HG03060 (cell line): Measurements from ENCODE around the gene TSSK2.
A peak's percentile ranks its signal among the peaks of the same experiment; 100 is the strongest.

Experiments used
- ATAC-seq: cut with Tn5 transposase; IDR thresholded peaks from one replicate; pipeline ENCODE4 v1.9.1; 2021; ENCODE audit warnings: low read depth, moderate number of reproducible peaks; ENCODE audit not compliant: unreplicated experiment

TSSK2 gene

DNA sequence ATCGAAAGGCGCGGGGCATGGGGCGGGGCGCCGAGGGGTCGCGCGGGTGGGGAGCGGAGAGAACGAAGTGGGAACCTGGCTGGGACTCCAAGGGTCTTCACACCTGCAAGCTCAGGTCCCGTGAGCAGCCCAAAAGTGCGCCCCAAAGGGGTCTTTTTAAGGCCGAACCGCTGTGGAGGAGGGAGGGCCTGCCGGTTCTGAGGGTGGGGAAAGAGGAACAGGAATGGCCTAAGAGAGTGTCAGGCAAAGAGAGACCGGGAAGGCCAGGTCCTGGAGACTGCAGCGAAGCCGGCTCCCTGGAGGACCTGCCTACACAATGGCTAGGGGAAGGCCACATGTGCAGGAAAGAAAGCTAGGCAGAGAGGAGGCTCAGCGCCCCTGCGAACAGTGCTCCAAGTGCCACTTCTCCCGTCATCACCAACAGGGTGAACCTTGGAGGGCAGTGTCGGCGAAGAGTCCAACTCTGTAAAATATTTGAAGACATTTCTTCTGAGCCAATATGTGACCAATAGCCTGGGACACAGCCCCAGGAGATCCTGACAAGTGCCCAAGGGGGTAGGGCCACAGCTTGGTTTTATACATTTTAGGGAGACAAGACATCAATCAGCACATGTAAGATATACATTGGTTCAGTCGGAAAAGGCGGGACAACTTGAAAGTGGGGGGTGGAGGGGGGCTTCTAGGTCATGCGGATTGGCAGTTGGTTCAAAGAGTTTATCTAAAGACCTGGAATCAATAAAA lies 8.2 kb upstream of the TSSK2 start:
- peak; percentile 3 for ATAC-seq

DNA sequence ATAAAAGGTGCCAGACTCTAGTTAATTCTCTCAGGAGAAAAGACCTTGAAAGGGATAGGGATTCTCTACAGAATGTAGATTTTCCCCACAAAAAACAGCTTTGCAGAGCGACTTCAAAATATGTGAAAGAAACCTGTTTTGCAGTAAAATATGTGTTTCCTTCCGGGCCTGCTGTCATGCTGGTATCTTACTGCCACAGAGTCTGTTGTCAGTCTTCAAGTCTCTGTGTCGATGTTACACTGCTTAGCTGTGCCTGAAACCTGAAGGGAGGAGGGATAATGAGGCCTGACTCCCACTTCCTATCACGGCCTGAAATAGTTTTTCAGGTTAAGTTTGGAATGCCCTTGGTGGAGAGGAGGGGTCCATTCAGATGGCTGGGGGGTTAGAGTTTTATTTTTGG lies 7.2 kb upstream of the TSSK2 start:
- no peak for ATAC-seq

DNA sequence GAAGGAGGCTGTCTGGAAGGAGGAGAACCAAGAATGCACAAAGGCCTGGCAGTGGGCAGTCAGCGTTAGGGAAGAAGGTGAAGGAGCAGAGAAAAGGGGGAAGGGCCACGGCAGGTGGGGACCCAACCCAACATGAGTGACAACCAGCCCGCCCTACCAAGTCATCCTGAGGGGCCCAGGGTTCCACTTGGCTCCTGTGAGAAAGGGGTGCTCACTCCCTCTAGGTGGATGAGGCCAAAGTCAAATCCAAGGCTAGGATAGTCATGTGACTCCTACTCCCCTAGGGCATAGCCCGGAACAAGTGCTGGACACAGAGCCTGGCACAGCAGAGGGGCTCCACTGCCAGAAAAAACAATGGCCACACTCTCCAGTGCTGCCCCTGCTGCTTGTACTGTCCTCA lies 6.7 kb upstream of the TSSK2 start:
- ATAC-seq: no peak

DNA sequence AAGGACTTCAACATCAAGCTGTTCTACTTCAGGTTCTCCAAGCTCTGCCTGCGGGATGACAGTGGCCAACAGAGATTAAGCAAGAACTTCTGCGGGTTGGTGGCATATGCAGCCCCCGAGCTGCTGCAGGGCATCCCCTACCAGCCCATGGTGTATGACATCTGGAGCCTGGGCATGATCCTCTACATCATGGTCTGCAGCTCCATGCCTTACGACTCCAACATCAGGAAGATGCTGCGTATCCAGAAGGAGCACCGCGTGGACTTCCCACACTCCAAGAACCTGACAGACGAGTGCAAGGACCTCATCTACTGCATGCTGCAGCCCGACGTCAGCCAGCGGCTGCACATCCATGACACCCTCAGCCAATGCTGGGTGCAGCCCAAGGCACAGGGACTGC lies 6.1 kb upstream of the TSSK2 start:
- no peak for ATAC-seq

DNA sequence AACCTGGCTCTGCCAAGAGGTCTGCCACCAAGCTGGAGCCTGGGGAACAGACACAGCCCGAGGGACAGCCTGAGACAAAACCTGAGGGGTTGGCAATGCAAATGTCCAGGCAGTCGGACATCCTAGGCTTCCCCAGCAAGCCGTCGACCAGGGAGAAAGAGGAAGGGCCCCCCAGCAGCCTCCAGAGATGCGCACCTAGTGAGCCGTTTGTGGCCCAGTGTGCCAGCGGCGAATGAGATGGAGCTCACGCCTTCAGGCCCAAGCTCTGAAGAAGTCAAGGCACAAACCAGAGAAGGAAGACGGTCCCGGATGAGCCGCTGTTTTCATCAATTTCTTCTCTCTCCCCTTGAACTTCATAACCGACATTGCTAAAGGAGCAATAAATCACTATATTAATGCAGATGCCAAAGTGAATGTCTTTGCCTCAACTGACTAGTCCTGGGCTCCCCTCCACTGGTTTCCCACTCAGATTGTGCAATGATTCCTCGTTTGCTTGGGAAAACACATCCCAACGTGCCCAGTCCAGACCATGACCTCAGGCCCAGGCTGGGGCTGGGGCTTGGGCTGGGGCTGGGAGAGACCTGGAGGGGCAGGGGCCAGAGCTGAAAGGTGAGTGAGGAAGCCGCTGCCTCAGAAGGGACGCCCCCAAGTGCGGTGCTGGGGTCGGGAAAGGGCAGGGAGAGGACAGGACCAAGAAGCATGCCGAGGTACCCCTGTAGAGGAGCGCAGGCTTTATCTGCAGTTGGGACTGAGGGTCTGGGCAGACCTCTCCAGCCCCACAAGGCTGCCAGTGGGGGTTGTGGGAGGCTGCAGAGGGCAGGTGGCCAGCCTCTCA lies 5.4 kb upstream of the TSSK2 start:
- ATAC-seq: no peak

DNA sequence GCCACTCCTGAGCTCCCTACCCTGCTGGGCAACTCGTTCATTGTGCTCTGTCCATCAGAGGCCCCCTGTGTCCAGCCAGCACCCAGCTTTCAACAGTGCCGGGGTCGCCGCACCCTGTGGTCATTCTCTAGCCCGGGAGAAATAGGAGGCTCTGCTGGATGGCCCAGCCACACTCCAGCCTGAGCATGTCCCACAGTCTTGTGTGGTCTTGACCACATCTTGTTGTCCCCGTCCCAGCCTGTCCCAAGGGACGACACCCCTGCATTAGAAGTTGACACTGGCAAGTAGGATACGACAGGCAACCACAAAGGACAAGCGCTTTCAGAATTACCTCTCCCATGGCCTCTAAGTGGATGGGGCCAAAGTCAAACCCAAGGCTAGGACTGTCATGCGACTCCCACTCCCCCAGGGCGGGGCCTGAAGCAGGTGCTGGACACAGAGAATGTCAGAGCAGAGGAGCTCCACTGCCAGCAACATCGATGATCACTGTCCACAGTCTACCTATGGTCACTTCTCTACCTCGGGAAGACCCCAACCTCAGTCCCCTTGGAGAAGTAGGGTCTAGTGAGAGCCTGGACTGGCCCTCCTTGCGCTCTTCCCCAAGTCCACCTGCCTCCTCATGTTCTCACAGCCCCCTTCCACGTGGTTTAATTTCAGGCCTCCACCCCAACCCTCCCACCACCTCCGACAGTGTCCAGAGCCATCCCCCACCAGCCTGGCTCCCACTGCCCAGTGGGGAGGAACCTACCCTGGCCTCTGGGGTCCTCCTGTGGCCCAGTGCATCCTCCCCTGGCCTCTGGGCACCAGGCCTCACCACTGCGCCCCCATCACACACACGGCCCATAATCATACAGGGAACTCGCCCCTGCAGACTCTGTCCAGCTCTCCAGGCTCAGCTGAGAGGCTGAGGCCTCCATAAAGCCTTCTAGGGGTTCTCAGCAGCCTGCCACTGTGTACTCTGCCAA lies 4.5 kb upstream of the TSSK2 start:
- ATAC-seq: no peak

DNA sequence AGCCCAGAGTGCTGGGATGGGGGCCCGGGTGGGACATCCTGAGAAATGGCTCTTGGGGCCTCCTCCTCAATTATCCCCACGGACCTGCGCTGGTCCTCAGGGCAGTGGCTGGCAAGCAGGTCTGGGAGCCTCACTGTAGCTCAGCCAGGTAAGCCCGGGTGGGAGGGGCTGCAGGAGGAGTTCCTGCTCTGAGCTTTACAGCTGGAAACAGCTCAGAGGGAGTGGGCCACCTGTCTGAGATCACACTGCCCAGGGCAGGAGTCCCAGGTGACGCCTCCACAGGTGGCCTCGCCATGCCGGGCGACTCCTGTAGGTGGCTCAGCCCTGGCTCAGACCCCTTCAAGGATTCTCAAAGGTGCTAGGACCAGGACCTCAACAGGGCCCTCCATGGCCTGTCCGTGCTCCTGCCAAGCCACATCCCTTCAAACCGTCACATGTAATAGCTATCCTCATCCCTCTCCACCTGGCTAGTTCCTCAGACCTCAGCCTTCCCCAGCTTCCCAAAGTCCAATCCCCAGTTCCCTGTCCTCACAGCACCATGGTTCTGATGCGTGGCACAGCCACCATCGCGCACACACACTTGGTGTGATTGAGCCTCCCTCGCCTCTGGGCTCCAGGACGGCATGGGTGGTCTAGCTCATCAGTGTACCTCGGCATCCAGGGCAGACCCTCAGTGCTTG lies 3.6 kb upstream of the TSSK2 start:
- ATAC-seq: no peak

DNA sequence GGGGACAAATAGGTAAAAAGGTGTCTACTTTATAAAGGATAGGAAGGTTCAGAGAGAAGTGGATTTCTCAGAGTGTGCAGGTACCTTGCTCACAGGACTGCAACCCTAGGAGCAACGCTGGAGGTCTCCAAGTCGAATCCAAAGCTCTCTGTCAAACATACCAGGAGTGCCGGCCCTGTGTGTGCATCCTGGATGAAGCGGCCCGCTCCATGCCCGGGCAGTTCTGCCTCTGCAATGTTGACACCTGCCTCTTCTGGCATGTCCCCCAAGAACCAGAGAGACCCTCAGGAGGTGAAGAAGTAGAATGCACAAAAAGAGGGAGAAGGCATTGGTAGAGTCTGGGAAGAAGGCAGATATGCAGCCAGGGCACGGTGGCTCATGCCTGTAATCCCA lies 3.1 kb upstream of the TSSK2 start:
- ATAC-seq: no peak

DNA sequence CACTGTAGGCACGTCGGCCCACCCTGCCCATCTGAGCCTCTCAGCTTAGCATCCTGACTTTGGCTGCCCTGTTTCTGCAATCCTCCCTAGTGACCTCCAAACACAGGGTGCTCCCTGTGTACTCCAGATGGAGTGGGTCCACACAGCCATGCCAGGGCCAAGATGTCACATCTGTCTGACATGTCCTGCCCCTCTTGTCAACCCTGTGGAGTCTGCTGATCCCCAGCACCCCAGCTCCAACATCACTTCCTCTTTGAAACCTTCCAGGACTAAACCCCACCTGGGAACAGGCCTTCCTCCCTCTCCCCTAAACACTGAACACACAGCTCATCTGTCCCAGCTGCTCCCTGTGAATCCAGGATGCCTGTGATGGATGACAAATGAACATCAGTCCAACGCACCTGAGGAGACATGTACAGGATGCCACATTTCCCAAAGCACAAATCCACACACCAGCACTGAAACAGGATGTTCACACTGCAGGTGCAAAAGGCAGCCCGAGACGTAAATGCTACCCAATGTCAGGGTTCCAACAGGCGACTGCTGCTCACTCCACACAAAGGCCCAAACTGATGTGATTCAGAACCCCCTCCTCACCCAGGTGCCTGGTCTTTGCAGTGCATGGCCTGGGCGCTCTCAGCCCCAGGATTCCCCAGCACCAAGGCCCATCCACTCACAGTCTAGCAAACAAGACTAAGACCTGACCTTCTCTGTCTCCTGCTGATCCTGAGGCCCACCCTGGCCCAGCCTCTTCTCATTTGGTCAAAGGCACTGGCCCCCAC lies 2.0 kb upstream of the TSSK2 start:
- ATAC-seq: no peak

DNA sequence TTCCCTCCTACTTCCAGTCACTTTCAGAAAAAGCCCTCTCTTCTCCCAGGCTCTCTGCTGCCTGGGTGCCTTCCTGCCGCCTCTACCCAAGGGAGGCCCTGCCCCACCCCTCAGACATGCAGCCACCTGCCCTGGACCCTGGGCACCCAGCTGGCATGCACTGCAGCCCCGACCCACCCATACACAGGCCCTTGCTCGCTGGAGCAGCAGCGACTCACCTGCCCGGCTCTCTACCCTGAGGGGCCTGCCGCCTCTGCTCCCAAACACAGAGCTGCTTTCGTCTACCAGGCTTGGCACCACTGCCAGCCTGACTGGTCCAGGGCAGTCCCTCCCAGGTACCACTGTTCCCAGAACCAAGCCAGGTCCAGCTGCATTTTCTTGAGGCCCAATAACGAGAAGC lies 1.2 kb upstream of the TSSK2 start:
- no peak for ATAC-seq

DNA sequence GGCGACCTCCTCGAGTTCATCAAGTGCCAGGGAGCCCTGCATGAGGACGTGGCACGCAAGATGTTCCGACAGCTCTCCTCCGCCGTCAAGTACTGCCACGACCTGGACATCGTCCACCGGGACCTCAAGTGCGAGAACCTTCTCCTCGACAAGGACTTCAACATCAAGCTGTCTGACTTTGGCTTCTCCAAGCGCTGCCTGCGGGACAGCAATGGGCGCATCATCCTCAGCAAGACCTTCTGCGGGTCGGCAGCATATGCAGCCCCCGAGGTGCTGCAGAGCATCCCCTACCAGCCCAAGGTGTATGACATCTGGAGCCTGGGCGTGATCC lies 542 bp downstream of the TSSK2 start:
- ATAC-seq: no peak

DNA sequence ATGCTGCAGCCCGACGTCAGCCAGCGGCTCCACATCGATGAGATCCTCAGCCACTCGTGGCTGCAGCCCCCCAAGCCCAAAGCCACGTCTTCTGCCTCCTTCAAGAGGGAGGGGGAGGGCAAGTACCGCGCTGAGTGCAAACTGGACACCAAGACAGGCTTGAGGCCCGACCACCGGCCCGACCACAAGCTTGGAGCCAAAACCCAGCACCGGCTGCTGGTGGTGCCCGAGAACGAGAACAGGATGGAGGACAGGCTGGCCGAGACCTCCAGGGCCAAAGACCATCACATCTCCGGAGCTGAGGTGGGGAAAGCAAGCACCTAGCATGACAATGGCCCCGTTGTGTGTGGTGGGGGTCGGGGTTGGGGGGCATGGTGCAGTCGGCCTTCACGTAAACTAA lies 1.0 kb downstream of the TSSK2 start:
- no peak for ATAC-seq

DNA sequence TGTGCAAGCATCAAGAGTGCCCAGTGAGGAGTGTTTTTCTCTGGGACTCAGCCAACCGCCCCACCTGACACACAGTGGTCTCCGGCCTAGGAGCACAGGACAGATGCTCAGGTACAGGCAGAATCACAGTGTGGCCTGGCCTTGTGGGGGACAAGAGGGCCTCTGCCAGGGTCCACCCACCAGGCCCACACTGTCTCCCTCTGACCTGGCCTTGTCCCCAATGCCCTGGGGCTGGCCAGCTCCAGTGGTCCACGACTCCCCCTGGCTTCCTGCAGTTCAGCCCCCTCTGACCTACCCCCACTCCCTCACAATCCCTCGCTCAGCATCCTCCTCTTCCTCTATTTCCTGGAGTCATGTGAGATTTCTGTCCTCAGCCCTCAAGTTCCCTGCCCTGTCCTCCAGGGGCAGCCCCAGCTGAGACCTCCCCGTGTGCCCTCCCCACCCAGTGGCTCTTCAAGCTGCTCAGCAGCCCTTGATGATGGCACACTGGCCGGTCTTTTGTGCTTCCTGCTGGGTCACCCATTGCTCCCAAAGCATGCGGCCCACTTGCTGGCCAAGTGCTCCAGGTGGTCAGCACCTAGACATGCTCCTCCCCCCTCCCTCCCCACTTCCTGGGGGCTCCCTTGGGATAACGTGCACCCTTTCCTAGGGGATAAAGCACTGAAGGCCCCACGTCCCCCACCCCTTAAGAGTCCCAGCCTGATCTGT lies 1.7 kb downstream of the TSSK2 start:
- no peak for ATAC-seq

DNA sequence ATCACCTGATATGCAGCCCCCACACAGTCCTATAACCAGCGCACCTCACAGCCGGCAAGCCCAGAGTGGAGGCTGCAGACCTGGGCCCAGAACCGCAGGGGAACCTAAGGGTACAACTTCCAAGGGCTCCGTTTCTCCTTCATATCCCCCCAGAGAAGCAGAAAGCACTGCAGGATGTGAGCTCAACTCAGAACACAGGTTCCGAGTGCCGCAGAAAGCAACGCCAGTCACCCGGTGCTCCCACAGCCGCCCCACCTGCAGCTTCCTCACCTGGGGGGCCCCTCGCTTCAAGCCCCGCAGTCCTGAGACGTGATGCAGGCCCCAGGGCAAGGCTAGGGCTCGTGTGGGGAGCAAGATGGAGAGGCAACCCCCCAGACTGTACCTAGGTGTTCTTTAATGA lies 2.5 kb downstream of the TSSK2 start:
- ATAC-seq: no peak

DNA sequence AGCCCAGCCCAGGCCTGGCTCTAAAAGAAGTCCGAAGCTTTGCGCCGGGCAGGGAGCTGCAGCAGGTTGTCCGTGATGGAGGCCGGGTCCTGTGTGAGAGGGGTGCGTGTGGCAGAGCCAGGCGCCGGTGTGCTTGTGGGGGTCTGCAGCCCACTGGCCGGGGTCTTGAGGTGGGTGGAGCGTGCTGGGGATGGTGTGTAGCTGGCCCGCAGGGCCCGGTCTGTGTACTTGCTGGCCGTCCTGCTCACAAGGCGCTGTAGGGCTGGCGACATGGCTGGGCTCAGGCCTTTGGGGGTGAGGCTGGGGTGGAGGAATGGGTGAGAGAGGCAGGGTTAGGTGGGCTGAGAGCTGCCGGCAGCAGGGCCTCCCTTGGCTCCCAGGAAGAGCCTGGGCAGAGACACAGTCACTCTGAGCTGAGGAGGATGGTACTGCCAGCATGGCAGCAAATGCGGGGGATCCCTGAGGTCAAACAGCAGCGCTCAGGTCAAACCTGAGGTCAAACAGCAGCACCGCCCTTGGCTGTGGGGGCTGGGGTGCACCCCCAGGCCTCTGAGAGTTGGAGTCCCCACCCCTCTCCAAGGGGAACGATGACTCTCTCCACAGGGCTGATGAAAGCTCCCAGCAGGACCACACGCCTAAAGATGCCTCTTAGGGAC lies 3.2 kb downstream of the TSSK2 start:
- ATAC-seq: no peak

DNA sequence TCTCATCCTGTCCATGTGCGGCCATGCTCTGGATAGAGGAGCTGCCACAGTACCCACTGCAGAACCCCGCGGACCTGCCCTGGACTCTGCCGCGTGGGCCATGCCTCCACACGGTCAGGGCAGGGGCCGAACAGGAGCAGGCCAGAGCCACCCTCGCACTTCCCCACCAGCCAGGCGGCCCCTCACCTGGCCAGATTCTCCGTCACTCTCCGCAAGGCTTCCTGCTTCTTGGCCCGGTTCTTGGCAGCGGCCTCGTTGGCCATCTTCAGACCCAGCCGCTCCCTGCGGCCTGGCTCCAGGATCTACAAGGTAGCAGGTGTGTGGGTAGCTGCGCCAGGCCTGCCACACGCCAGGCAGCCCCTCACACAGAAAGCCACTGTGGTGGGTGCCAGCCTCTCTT lies 3.8 kb downstream of the TSSK2 start:
- ATAC-seq: no peak

DNA sequence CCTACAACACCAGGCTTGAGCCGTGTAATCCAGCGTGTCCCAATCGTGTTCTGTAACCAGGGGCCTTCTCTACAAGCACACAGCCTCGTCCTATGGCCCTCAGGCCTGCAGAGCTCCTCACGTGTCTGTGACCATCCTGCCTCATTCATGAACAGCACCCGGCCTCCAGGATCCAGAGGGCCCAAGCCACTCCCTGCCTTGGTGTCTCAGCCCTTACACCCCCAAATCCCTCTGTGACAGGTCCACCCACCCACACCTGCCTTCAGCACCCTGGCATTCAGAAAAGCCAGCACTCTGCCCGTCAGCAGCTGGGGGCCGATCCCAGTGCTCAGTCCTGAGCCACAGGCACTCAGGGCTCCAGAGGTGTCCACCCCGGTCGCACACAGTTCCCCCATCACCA lies 5.8 kb downstream of the TSSK2 start:
- no peak for ATAC-seq

DNA sequence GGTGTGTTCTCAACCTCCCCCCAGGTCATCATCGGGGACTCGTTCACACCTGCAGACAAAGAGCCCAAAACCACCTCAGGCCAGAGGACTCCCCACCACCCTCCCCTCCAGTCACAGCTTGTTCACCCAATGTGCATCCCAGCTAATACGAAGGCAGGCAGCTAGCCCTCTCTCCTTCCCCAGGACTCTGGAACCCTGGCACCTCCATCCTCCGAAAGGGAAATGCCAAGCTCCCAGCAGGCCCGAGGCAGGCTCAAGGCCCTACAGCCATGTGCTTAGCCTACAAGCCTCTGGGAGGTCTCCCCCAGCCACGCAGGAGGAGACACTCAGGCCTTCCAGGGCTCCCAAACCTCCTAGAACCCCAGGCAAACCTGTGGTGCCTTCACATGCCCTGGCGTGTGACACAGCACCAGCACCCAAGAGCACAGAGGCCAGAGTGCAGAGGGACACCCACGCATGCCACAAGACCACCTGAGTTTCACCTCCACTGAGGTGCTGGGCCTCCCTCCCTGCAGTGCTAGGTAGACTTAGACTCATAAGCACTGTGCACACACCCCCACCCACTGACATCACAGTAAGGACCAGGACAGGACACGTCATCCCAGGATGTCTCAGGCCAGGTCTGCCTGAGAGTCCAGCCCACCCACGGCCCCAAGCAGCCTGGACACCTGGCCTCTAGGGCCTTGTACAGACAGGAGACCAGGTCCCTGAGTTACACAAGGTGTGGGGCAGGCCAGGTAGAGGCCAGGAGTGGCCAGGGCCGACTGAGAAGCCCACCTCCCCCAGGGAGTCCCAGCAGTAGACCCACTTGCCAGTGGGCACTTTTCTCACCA lies 6.5 kb downstream of the TSSK2 start:
- ATAC-seq: no peak
